Astrocyte (in vitro differentiated cells and primary cell): ENCODE results near the gene GNAS-AS1. TPM values are rescaled to one million over a fixed set of nuclear protein-coding genes. Genes with fewer than 3 reads are reported as not detected.
A peak's percentile ranks its signal among the peaks of the same experiment; 100 is the strongest.

Experiments
- DNase-seq: peaks from one replicate; pipeline ENCODE4 v3.0.0-alpha.2; 2010; ENCODE audit warnings: low read depth
- FAIRE-seq: peaks from 2 replicates; lab custom pipeline; 2011; peaks lifted over from hg19 to GRCh38; lab: Jason Lieb, UNC
- H2AFZ ChIP-seq: 2 replicates; pipeline ENCODE4 v1.6.0; 2012; ENCODE audit warnings: low read depth, low read length, inconsistent platforms
- H3K27ac ChIP-seq: 2 replicates; pipeline ENCODE4 v1.5.1; 2011; ENCODE audit warnings: low read depth, low read length, inconsistent platforms
- H3K27me3 ChIP-seq: 2 replicates; pipeline ENCODE4 v1.6.0; 2011; ENCODE audit warnings: low read length, inconsistent platforms; ENCODE audit not compliant: insufficient read depth
- H3K36me3 ChIP-seq: 2 replicates; pipeline ENCODE4 v1.5.1; 2011; ENCODE audit warnings: low read length, inconsistent platforms; ENCODE audit not compliant: insufficient read depth
- H3K4me1 ChIP-seq: 2 replicates; pipeline ENCODE4 v1.5.1; 2011; ENCODE audit warnings: low read length, inconsistent platforms; ENCODE audit not compliant: insufficient read depth
- H3K4me2 ChIP-seq: 2 replicates; pipeline ENCODE4 v1.6.0; 2012; ENCODE audit warnings: low read length, inconsistent platforms
- H3K4me3 ChIP-seq: 2 replicates; pipeline ENCODE4 v1.5.1; 2011; ENCODE audit warnings: low read depth, mild to moderate bottlenecking, low read length, inconsistent platforms; ENCODE audit not compliant: insufficient read depth
- H3K79me2 ChIP-seq: 2 replicates; pipeline ENCODE4 v1.6.0; 2012; ENCODE audit warnings: mild to moderate bottlenecking, low read length, inconsistent platforms; ENCODE audit not compliant: insufficient read depth
- H3K9ac ChIP-seq: 2 replicates; pipeline ENCODE4 v1.6.0; 2012; ENCODE audit warnings: mild to moderate bottlenecking, low read length, inconsistent platforms
- H3K9me3 ChIP-seq: 2 replicates; pipeline ENCODE4 v1.5.1; 2012; ENCODE audit warnings: low read depth, mild to moderate bottlenecking, low read length, inconsistent platforms; ENCODE audit not compliant: insufficient read depth
- H4K20me1 ChIP-seq: 2 replicates; pipeline ENCODE4 v1.6.0; 2012; ENCODE audit warnings: low read length, inconsistent platforms; ENCODE audit not compliant: insufficient read depth
- H3K27ac Mint-ChIP-seq: one replicate; pipeline ENCODE4 v1.8.0; 2021; ENCODE audit warnings: mild to moderate bottlenecking, mixed read lengths; ENCODE audit not compliant: unreplicated experiment
- H3K27me3 Mint-ChIP-seq: one replicate; pipeline ENCODE4 v1.8.0; 2021; ENCODE audit warnings: low read depth, mixed read lengths; ENCODE audit not compliant: unreplicated experiment
- H3K36me3 Mint-ChIP-seq: one replicate; pipeline ENCODE4 v1.8.0; 2021; ENCODE audit warnings: low read depth, mixed read lengths; ENCODE audit not compliant: unreplicated experiment
- H3K4me1 Mint-ChIP-seq: one replicate; pipeline ENCODE4 v1.8.0; 2021; ENCODE audit warnings: low read depth, mixed read lengths; ENCODE audit not compliant: unreplicated experiment
- H3K4me3 Mint-ChIP-seq: one replicate; pipeline ENCODE4 v1.8.0; 2021; ENCODE audit warnings: mild to moderate bottlenecking, moderate library complexity, mixed read lengths; ENCODE audit not compliant: unreplicated experiment
- H3K9me3 Mint-ChIP-seq: one replicate; pipeline ENCODE4 v1.8.0; 2021; ENCODE audit warnings: mild to moderate bottlenecking, mixed read lengths; ENCODE audit not compliant: unreplicated experiment
- EZH2 ChIP-seq: IDR thresholded peaks from 2 replicates; pipeline ENCODE4 v1.6.1; 2012; ENCODE audit warnings: mild to moderate bottlenecking, low read length, inconsistent platforms; ENCODE audit not compliant: insufficient read depth
- total RNA-seq: library from RNA; stranded (reverse); gene quantifications from 2 replicates; pipeline ENCODE4 v1.2.1, GENCODE V29; 2021
- TF ChIP-seq, protein P1 (sequence below): IDR thresholded peaks from 2 replicates; pipeline ENCODE4 v1.5.1; 2011; ENCODE audit warnings: low read depth, mild to moderate bottlenecking, inconsistent platforms, low read length, moderate library complexity; ENCODE audit not compliant: insufficient read depth

The GNAS-AS1 gene
- total RNA-seq, 1 donor from 2014 or later = 3.8 TPM

GRCh38 chr20:58895448-58896180 lies 44.9 kb upstream of the GNAS-AS1 start:
- Mint-ChIP-seq H3K4me1 (peaks cover 38% of the 10 kb centered on the region), H3K36me3 (peaks cover 2% of the 10 kb centered on the region), H3K27ac (peak overlapping the region; percentile 63), H3K9me3 (no peaks in the 10 kb centered on the region), H3K27me3 (no peaks in the 10 kb centered on the region), H3K4me3 (peak overlapping the region; percentile 93)
- Histone ChIP-seq H3K4me1 (peaks cover 27% of the 10 kb centered on the region), H2AFZ (no peak overlapping the region), H3K36me3 (peaks cover 12% of the 10 kb centered on the region), H3K27me3 (no peaks in the 10 kb centered on the region), H3K4me2 (peak overlapping the region; percentile 82), H3K9ac (peak overlapping the region; percentile 99), H3K79me2 (peaks cover 86% of the 10 kb centered on the region), H3K9me3 (no peaks in the 10 kb centered on the region), H3K27ac (no peak overlapping the region), H4K20me1 (peaks cover 79% of the 10 kb centered on the region), H3K4me3 (peak overlapping the region; percentile 24)
- no peak for DNase-seq
- TF ChIP-seq EZH2 = no peak
- TF ChIP-seq, protein P1, sequence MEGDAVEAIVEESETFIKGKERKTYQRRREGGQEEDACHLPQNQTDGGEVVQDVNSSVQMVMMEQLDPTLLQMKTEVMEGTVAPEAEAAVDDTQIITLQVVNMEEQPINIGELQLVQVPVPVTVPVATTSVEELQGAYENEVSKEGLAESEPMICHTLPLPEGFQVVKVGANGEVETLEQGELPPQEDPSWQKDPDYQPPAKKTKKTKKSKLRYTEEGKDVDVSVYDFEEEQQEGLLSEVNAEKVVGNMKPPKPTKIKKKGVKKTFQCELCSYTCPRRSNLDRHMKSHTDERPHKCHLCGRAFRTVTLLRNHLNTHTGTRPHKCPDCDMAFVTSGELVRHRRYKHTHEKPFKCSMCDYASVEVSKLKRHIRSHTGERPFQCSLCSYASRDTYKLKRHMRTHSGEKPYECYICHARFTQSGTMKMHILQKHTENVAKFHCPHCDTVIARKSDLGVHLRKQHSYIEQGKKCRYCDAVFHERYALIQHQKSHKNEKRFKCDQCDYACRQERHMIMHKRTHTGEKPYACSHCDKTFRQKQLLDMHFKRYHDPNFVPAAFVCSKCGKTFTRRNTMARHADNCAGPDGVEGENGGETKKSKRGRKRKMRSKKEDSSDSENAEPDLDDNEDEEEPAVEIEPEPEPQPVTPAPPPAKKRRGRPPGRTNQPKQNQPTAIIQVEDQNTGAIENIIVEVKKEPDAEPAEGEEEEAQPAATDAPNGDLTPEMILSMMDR = no peak
- no peak for FAIRE-seq

DNA sequence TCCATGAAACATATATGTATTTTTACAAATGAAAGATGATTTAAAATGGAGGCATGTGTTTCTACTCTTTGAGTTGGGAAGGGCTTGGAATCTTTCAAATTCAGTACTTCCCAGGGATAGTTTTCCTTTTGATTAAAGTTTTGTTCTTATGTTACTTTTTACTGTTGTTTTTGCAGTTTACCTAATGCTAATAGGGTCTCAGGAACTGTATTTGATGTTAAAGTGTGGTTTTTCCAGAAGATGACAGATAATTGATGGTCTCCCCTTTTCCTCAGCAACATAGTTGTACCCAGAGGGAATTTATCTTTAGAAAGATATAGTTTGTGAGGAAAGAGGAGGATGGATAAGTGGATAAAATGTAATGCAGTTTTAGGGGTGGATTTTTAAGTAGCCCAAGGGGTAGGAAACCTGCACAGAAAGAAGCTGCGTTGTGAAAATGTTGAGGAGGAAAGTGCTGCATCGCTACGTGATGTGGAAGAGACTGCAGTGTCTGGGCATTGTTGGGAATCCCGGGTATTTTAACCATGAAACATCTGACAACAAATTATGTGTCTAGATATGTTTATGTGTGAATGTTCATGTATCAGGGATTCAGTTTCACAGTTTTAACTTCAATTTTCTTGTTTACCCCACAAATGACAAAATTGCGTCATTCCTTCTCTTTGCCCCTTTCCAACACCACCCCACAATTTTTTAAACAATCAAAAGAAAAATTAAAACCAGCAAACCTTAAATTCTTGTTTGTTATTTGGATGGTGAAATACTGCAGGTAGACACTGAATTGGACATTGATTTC lies 44.1 kb upstream of the GNAS-AS1 start:
- Histone ChIP-seq H3K9ac (peak overlapping the region; percentile 99), H3K4me2 (peak overlapping the region; percentile 82), H3K27ac (no peak overlapping the region), H3K79me2 (peaks cover 79% of the 10 kb centered on the region), H3K9me3 (no peaks in the 10 kb centered on the region), H3K36me3 (peaks cover 12% of the 10 kb centered on the region), H3K4me3 (peak overlapping the region; percentile 24), H2AFZ (no peak overlapping the region), H3K4me1 (peaks cover 27% of the 10 kb centered on the region), H3K27me3 (no peaks in the 10 kb centered on the region), H4K20me1 (peaks cover 71% of the 10 kb centered on the region)
- Mint-ChIP-seq H3K4me3 (peak overlapping the region; percentile 93), H3K4me1 (peaks cover 33% of the 10 kb centered on the region), H3K9me3 (no peaks in the 10 kb centered on the region), H3K27me3 (no peaks in the 10 kb centered on the region), H3K27ac (peak overlapping the region; percentile 71), H3K36me3 (peaks cover 2% of the 10 kb centered on the region)
- no peak for DNase-seq
- FAIRE-seq = no peak
- TF ChIP-seq, protein P1 = no peak
- no peak for TF ChIP-seq EZH2
